Mucosa of gallbladder (tissue), 1 donor: ENCODE measurements around the gene USH2A. TPM values are rescaled to one million over a fixed set of nuclear protein-coding genes. Genes with fewer than 3 reads are reported as not detected.
"Not testable (repeated sequence)": the region's sequence is repeated elsewhere in the genome, so short reads cannot be mapped to it uniquely, and the experiment has no call there.

Source experiments
- DNase-seq: peaks from one replicate; pipeline ENCODE4 v3.0.0-alpha.2; 2020; ENCODE audit warnings: low spot score
- total RNA-seq: library from RNA; stranded (reverse); gene quantifications from one replicate; pipeline ENCODE4 v1.2.1, GENCODE V29; 2021
- donor health status: DM: no; HTN: no; CAD: no.

USH2A gene
- total RNA-seq, 1 donor from 2014 or later = 0.03 TPM

GRCh38 chr1:216410026-216410425 is 13.2 kb downstream of the USH2A start:
- no peak for DNase-seq

GRCh38 chr1:216390956-216391355 is 32.3 kb downstream of the USH2A start:
- DNase-seq = no peak

- no peak for DNase-seq
Observed at GRCh38 chr1:216389774-216390173, 33.5 kb downstream of the USH2A start.

DNA sequence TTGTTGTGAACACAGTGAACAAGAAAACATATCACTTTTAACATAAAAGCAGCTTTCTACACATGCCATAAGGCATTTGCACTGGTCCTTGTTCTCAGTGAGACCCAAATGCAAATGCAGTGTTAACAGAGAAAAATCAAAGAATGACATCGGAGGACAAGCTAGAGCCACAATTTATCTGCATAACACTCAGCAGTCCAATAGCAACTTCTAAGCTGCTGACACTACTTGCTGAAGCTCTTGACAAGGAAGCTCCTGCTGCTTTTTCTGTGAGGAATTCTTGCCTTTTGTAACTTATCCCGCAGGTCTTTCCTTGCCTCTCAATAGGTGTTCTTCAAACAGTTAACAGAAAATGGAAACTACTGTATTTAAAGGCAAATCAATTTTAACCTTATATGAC is 34.7 kb downstream of the USH2A start:
- DNase-seq = no peak

DNA sequence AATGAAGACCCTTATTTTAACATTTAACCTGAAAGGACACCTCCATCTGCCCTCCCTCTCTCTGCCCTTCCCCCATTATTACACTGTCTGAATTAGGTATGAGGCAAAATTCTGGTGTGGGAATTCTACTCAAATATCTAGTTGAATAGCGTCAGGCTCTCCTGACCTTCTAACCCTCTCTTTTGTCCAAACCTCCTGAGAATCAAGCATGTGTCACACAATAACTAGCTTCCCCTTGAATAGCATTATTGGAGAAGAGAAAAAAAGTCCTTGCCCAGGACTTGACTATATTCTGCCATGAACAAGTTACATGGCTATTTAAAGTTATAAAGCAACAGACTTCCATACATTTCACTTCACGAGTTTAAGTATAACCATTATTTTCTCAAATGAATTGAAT is 35.5 kb downstream of the USH2A start:
- no peak for DNase-seq

DNA sequence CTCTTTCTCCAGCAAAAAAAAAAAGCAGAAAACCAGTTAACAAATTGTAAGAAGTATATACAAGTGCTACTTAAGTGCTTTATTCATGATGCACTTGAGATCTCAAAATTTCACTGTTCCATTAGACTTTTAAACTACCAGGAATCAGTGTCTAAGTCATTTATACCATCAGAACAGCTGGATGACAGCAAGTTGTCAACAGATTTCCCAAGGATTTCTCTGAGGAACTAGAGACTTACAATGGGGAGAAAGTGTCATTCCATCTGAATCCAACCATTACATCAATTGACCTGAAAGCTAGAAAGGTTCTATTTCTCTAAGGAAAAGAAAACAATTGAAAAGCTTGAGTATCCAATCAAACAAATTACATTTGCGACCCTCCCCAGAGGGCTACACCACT is 43.8 kb downstream of the USH2A start:
- no peak for DNase-seq

DNA sequence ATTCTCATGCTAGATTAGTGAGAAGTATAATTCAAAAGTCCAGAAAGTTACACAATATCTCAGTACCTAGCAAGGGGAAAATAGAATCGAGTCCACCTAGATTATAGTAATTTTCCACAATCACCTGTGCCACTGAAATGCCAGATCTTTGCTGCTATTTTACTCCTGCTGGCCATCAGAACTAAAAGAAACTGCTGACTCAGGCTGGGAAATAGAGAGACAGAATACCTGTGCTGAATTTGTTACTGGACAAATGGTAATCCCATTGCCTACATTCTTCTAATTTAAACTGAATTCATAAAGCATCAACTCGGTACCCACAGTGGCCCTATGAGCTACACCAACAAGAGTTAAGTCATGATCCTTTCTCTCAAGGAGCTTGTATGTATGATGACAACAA is 55.0 kb downstream of the USH2A start:
- no peak for DNase-seq

DNA sequence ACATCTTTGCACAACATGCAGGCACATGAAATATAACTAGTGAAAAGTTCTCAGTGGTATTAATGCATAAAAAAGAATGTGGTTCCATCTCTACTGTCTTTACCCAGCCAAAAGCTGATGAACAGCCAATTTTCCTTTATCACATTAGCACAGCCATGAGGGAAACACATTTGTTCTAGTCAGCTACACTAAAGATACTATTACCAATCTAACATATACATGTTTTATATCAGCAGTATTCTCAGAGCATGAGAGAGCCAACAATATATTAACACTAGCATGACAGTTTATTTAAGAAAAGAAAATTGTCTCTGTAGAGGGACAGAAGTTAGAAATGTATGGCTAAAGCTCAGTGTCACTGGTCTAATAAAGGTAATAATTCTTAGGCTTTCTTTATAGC is 56.3 kb downstream of the USH2A start:
- no peak for DNase-seq

DNA sequence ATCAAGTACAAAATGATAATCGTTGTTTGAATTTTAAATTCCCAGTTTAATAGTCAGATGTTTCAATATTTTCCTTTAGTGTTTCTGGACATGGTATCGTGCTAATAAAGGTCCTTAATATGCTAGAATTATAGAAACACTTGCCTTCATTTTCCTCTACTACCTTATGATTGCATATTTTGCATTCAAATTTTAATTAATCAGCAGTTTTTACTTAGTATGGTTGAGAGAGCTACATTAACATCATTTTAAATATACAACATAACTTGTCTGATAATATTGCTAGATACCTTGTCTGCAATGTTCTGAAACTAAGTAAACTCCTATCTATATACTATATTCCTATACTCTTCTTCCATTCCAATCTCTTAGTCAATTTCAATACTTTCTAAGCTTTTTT is 66.3 kb downstream of the USH2A start:
- DNase-seq = no peak

GRCh38 chr1:216350186-216350585 is 73.1 kb downstream of the USH2A start:
- DNase-seq = no peak

GRCh38 chr1:216346526-216346925 is 76.7 kb downstream of the USH2A start:
- DNase-seq = no peak

GRCh38 chr1:216340542-216340941 is 82.7 kb downstream of the USH2A start:
- not testable (repeated sequence) for DNase-seq

GRCh38 chr1:216332462-216332861 is 90.8 kb downstream of the USH2A start:
- DNase-seq = no peak

DNA sequence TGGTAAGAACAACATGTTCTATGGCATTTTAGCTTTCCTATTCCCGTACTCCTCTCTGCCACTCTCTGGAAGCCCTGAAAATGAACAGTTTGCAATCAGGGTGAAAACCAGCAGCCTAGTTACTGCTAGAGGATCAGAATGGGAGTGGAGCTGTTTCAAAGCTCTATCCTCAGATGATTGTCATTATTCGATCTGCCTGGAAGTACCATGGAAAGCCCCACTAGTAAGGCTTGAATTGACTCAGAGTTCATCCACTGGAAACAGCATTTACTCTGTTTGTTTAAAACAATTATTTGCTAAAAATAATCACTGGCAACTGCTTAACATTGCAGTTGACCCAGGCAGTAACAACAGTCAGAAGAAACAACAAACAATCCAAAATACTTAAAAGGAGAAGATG is 91.2 kb downstream of the USH2A start:
- DNase-seq = no peak

DNA sequence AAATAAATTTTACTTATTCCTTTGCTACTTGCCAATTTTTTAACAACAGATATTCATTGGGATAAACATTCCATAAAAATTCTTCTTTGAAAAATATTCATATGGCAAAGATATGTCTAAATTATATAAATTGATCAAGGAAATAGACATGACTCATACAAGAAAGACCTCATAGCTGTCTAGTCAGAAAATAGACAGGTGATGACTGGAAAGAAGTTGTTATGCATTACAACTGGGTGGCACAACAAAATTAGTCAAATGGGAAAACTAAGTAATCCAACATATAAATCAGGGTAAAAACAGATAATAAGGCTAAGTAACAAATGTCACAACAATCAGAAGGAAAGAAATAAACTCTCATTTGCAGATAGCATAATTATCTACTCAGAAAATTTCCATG is 92.0 kb downstream of the USH2A start:
- DNase-seq = no peak

- DNase-seq = no peak
Observed at GRCh38 chr1:216330262-216330661, 93.0 kb downstream of the USH2A start.

- no peak for DNase-seq
Observed at GRCh38 chr1:216325946-216326345, 97.3 kb downstream of the USH2A start.

GRCh38 chr1:216325336-216325735 is 97.9 kb downstream of the USH2A start:
- no peak for DNase-seq

- DNase-seq = no peak
Observed at GRCh38 chr1:216323344-216323743, 99.9 kb downstream of the USH2A start.

DNA sequence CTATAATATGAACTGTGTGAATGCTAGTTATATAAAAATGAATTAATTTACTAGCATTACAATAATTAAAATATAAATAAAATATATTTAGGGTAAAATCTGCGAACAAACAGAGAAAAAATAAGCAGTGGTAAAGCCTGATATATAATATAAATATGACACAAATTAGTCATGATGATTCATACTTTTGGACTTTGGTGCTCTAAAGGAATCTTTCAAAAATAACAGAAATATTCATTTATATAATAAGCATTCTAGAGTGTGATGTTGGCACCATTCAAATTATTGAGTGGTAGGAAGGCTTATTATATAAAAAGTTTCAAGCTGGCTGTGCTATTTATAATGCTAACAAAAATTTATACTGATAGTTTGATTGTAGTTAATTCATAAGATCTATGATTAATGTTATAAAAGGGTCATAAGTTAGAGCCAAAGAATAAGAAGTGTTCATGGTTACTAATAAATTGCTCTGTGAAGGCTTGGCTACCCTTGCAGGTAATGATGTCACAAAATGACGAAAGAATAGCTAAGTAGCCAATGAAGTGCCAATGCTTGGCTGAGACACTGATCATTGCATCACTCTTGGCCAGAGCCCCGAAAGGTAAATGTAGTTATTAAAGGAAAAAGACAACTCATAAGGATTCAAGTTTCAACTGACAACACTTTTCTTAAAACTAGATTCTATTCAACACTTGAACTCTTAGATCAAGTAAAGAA is 108.7 kb downstream of the USH2A start:
- no peak for DNase-seq

GRCh38 chr1:216310776-216311175 is 112.5 kb downstream of the USH2A start:
- no peak for DNase-seq

- DNase-seq = no peak
Observed at GRCh38 chr1:216306830-216307229, 116.4 kb downstream of the USH2A start.

DNA sequence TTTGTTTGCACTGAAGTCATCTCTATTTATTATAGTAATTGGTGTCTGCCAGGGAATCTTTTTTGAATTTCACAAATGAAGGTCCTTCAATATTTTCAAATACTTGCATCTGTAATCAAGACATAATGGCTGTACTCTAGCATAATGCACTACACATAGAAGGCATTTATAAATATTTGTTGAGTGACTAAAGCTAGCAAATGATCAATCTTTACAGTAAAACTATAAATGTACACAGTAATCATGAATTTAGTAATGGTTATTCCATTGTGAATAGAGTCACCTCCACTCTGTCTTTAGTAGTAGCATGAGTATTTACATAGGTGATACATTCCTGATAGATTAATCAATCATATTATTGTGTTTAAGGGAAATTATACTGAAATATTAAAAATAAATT is 119.6 kb downstream of the USH2A start:
- DNase-seq = no peak

DNA sequence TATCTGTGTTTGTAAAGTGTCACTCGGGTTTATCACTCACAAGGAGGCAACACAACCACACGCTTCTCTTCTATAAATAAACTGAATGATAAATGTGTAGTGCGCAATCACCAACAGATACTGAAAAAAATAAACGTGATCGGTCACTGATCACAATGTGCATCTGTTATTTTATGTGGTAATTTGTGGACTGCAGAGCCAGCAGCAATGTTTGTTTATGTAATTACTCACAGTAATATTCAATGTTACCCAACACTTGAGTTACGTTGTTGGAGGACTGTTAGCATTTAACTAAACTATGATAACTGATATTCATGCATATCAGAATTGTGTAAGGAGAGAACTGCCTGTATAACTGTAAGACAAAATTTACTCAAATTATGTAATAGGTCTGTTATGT is 129.6 kb downstream of the USH2A start:
- no peak for DNase-seq
